ENCODE measurements around the gene CCDC12.
A peak's percentile ranks its signal among the peaks of the same experiment; 100 is the strongest.

The CCDC12 gene

DNA sequence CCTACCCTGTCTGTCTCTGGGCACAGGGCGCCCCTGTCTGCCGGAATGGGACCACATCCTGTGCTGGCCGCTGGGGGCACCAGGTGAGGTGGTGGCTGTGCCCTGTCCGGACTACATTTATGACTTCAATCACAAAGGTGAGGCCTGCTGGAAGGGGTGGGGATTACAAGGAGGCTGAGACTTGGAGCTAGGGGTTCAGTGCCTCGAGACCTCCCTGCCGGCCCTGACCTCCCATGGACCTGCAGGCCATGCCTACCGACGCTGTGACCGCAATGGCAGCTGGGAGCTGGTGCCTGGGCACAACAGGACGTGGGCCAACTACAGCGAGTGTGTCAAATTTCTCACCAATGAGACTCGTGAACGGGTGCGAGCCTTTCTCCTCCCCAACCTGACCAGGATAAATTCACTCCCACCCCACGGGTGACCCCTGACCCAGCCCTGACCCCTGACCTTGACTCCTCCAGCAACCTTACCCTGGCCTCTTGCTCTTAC, 78.7 kb downstream of the CCDC12 start:
- H3K4me3 ChIP-seq (ENCODE audit: low read depth, low read length) = no peak overlapping the region
- TF ChIP-seq, protein P1, sequence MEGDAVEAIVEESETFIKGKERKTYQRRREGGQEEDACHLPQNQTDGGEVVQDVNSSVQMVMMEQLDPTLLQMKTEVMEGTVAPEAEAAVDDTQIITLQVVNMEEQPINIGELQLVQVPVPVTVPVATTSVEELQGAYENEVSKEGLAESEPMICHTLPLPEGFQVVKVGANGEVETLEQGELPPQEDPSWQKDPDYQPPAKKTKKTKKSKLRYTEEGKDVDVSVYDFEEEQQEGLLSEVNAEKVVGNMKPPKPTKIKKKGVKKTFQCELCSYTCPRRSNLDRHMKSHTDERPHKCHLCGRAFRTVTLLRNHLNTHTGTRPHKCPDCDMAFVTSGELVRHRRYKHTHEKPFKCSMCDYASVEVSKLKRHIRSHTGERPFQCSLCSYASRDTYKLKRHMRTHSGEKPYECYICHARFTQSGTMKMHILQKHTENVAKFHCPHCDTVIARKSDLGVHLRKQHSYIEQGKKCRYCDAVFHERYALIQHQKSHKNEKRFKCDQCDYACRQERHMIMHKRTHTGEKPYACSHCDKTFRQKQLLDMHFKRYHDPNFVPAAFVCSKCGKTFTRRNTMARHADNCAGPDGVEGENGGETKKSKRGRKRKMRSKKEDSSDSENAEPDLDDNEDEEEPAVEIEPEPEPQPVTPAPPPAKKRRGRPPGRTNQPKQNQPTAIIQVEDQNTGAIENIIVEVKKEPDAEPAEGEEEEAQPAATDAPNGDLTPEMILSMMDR (conservative IDR thresholded peaks at IDR 0.05; ENCODE audit: low read depth, low read length) = no peak
- DNase-seq (ENCODE audit: low read depth) = no peak

DNA sequence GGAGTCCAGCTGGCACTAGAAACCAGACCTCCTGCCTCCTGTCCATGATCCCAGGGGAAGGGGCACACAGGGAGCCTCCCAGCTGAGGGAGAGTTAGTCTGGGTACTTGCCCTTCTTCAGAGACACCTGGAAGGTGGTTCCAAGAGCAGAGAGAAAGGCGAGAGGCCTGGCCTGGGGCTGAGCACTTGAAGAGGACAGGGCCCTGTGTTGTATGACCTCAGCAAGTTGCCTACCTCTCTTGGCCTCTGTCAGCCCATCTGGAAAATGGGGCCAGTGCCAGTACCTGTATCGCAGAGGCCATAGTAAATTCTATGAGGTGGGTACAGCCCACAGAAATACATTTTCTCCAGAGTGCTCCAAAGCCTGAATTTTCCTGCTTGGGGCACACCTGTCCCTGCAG, 79.5 kb downstream of the CCDC12 start:
- H3K4me3 ChIP-seq (ENCODE audit: low read depth, low read length) = no peak overlapping the region
- TF ChIP-seq, protein P1 (conservative IDR thresholded peaks at IDR 0.05; ENCODE audit: low read depth, low read length) = no peak
- no peak for DNase-seq (ENCODE audit: low read depth)

DNA sequence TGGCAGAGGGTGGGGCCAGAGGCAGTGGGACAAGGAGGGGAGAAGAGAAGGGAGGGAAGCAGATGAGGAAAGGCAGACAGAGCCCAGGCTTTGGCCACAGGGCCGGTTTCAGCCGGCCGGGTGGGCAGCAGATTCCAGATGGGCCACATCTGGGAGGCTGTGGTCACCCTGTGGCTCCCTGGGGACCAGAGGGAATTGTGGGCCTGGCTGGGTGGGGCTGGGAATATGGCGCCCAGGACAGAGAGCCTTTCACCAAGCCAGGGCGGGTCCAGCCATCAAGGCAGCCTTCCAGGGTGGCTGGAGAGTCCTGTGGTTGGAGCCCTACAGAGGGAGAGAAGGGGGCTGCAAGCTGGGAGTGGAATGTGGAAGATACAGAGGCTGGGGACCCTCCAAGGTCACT, 80.2 kb downstream of the CCDC12 start:
- H3K4me3 ChIP-seq (ENCODE audit: low read depth, low read length) = no peak overlapping the region
- DNase-seq (ENCODE audit: low read depth) = no peak
- TF ChIP-seq, protein P1 (conservative IDR thresholded peaks at IDR 0.05; ENCODE audit: low read depth, low read length) = no peak

DNA sequence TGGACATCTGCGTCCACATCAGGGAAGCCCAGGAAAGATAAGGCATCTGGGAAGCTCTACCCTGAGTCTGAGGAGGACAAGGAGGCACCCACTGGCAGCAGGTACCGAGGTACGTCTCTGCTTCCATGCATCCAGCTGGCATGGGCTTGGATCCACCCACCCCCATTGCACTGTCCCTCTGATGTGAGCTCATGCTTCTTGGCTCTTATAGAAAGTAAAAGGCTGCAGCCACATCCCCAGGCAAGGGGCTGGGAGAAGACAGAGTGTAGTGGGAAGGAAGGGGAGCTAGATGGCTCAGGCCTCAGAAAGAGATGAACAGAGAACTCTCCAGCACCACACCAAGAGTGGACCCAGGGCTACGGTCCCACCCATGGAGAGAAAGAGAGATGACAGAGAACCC, 80.8 kb downstream of the CCDC12 start:
- TF ChIP-seq, protein P1 (conservative IDR thresholded peaks at IDR 0.05; ENCODE audit: low read depth, low read length) = no peak
- H3K4me3 ChIP-seq (ENCODE audit: low read depth, low read length) = no peak overlapping the region
- DNase-seq (ENCODE audit: low read depth) = no peak

DNA sequence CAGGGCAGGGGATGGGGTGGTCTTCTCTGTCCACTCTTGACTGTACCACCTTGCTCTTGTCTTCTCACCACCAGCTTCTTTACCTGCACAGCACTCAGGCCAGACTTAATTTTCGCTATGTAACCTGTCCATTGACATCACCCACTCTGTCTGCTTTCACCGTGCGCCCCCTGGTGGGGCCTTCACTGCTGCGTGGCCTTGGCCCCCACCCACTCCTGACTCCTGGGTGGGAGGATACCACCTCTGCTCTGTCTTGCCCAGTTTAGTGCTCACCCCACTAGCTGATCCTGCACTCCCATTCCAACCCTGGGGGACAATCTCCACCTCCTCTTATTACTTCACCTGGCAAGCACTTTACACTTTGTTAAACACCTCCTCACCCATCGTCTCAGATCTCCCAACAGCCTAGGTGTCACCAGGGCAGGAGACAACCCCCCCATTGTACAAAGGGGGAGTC, 81.3 kb downstream of the CCDC12 start:
- TF ChIP-seq, protein P1 (conservative IDR thresholded peaks at IDR 0.05; ENCODE audit: low read depth, low read length) = peak; percentile 99
- no peak overlapping the region for H3K4me3 ChIP-seq (ENCODE audit: low read depth, low read length)
- peak; percentile 64 for DNase-seq (ENCODE audit: low read depth)

DNA sequence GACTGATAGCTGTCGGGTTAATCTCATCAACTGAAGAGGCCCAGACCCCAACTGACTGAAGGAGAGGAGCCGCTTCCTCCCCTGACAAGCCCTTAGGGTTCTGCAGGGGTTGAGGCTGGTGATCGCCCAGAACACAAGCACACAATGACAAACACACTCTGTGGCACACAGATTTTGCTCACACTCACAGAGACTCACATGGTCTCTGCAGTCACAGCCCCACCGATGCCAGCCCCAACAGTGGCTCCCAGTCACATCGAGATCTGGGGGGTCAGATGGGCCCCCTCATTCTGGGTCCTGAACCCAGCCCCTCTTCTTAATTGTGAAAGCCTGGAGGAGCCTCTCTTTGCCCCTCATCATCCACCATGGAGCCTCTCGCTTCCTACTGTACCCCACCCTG, 82.3 kb downstream of the CCDC12 start:
- TF ChIP-seq, protein P1 (conservative IDR thresholded peaks at IDR 0.05; ENCODE audit: low read depth, low read length) = no peak
- DNase-seq (ENCODE audit: low read depth) = no peak
- no peak overlapping the region for H3K4me3 ChIP-seq (ENCODE audit: low read depth, low read length)

DNA sequence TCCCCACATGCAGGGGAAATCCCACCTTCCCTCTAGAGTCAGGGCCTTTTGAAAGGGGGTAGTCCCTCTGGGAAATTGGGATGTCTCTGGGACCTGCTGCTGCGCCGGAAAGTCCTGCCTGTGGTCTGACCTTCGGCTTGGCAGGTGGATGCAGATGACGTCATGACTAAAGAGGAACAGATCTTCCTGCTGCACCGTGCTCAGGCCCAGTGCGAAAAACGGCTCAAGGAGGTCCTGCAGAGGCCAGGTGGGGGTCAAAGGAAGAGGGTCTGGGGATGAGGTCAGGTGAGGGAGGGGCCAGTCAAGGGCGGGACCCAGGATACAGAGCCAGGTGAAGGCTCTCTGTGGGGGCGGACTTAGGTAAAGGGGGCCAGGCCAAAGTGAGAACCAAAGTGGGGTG, 82.8 kb downstream of the CCDC12 start:
- DNase-seq (ENCODE audit: low read depth) = no peak
- TF ChIP-seq, protein P1 (conservative IDR thresholded peaks at IDR 0.05; ENCODE audit: low read depth, low read length) = no peak
- no peak overlapping the region for H3K4me3 ChIP-seq (ENCODE audit: low read depth, low read length)

Measured in choroid plexus epithelial cell (primary cell).